ENCODE data around the gene NUTM2D.
"Not testable (repeated sequence)": the region's sequence is repeated elsewhere in the genome, so short reads cannot be mapped to it uniquely, and the experiment has no call there.

Gene NUTM2D

GRCh38 chr10:87374091-87374490, 16.5 kb downstream of the NUTM2D start:
- not testable (repeated sequence) for DNase-seq

DNA sequence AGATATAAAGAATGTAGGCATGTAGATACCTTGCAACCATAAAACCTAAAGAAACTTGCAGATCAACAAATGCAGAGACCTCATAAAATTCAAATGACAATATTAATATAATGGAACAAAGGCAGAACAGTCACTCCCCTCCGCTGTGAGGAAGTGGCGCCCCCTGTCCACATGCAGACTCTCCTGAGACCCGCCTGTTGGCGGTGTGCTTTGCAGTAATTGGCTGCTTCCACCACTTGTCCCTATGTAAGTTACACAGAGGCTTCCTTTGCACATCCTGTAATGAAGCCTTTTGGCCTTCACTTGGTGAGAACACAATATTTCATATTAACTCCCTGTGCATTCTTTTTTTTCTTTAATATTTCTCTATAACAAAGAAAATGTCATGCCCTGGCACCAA, 21.6 kb downstream of the NUTM2D start:
- not testable (repeated sequence) for DNase-seq

DNA sequence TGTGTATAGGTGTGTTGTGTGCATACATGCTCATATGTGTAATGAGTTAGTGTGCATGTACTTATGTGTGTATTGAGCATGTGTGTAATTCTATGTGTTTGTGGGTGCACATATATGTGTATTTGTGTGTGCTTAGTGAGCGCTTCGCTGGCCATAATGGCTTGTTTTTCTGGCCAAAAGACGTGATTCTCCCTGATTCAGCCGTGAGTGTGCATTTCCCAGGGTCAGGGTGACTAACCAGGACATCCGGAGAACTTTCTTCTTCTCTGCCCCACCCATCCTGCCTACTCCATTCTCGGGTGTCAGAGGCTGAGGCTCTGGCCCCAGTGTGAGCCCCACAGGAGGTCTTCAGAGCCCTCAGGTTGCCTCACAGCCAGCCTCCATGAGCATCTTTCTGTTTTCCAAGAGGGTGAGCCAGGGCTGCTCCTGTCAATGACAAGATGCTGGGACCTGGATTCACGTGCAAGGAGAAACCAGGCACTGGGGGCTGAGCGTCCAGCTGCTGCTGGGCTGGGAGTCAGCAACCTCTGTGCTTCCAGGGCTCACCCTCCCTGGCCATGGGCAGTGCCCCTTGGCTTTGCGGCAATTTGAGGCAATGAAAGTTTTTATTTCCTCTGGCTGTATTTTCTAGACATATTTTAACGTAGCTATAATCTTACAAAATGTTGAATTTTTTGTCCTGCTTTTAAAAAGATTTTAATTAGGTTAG, 25.8 kb downstream of the NUTM2D start:
- DNase-seq, result not testable (repeated sequence)

- DNase-seq, result not testable (repeated sequence)
Measured at GRCh38 chr10:87384283-87384682, 26.7 kb downstream of the NUTM2D start.

- DNase-seq, result not testable (repeated sequence)
Measured at GRCh38 chr10:87385762-87386360, 28.3 kb downstream of the NUTM2D start.

GRCh38 chr10:87391360-87391759, 33.8 kb downstream of the NUTM2D start:
- DNase-seq, result not testable (repeated sequence)

DNA sequence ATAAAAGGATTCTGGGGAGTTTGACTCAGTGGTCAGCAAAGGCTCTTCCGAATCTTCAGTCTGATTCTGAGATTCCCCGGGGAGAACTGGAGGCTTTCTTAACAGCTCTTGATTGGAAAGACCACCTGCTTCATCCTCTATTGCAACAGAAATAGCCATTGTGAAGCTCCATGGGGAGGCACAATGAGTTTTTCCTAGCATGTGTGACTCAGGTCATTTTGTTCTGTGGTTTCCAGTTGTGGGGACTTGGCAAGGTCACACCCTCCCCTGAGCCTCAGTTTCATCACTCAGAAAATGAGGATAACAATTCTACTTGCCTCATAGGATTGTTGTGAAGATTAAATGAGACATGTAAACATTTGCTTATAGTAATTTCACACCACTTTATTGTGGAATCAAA, 38.7 kb downstream of the NUTM2D start:
- DNase-seq, result not testable (repeated sequence)

GRCh38 chr10:87398436-87398835, 40.9 kb downstream of the NUTM2D start:
- not testable (repeated sequence) for DNase-seq

- DNase-seq, result peak; percentile 2
Measured at GRCh38 chr10:87407516-87408467, 50.2 kb downstream of the NUTM2D start.

- DNase-seq, result not testable (repeated sequence)
Measured at GRCh38 chr10:87413921-87414320, 56.4 kb downstream of the NUTM2D start.
